ENCODE results near the gene TGFBRAP1. TPM values are rescaled to one million over a fixed set of nuclear protein-coding genes. Genes with fewer than 3 reads are reported as not detected.

Gene TGFBRAP1
- total RNA-seq, 2 donors from 2014 or later: 26.0 to 30.7 TPM

GRCh38 chr2:105294844-105295481, 34.6 kb downstream of the TGFBRAP1 start:
- Histone ChIP-seq H3K27me3 (replicated peaks; ENCODE audit: insufficient read depth) (no peaks in the 10 kb centered on the region), H3K4me1 (ENCODE audit: control insufficient read depth in 1 of 2, low read depth in 2 of 2) (no peaks in the 10 kb centered on the region), H3K36me3 (peaks cover 27% of the 10 kb centered on the region), H3K4me3 (no peak overlapping the region), H3K27ac (no peak overlapping the region), H3K9me3 (no peaks in the 10 kb centered on the region)
- ATAC-seq (ENCODE audit: insufficient number of reproducible peaks, low FRiP score, low read depth): no peak
- TF ChIP-seq, protein P1, sequence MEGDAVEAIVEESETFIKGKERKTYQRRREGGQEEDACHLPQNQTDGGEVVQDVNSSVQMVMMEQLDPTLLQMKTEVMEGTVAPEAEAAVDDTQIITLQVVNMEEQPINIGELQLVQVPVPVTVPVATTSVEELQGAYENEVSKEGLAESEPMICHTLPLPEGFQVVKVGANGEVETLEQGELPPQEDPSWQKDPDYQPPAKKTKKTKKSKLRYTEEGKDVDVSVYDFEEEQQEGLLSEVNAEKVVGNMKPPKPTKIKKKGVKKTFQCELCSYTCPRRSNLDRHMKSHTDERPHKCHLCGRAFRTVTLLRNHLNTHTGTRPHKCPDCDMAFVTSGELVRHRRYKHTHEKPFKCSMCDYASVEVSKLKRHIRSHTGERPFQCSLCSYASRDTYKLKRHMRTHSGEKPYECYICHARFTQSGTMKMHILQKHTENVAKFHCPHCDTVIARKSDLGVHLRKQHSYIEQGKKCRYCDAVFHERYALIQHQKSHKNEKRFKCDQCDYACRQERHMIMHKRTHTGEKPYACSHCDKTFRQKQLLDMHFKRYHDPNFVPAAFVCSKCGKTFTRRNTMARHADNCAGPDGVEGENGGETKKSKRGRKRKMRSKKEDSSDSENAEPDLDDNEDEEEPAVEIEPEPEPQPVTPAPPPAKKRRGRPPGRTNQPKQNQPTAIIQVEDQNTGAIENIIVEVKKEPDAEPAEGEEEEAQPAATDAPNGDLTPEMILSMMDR (IDR thresholded peaks at IDR 0.05): no peak
- DNase-seq (ENCODE audit: low spot score): no peak

GRCh38 chr2:105294046-105294445, 35.5 kb downstream of the TGFBRAP1 start:
- ATAC-seq (ENCODE audit: insufficient number of reproducible peaks, low FRiP score, low read depth) (no peak), DNase-seq (ENCODE audit: low spot score) (no peak)
- H3K27ac ChIP-seq: no peak overlapping the region
- H3K27me3 ChIP-seq (replicated peaks; ENCODE audit: insufficient read depth): no peaks in the 10 kb centered on the region
- no peak overlapping the region for H3K4me3 ChIP-seq
- no peaks in the 10 kb centered on the region for H3K4me1 ChIP-seq (ENCODE audit: control insufficient read depth in 1 of 2, low read depth in 2 of 2)
- TF ChIP-seq, protein P1 (IDR thresholded peaks at IDR 0.05): no peak
- peaks cover 27% of the 10 kb centered on the region for H3K36me3 ChIP-seq
- no peaks in the 10 kb centered on the region for H3K9me3 ChIP-seq

- H3K27ac ChIP-seq: no peak overlapping the region
- ATAC-seq (ENCODE audit: insufficient number of reproducible peaks, low FRiP score, low read depth): no peak
- no peak for DNase-seq (ENCODE audit: low spot score)
- H3K4me3 ChIP-seq: no peak overlapping the region
- H3K9me3 ChIP-seq: no peaks in the 10 kb centered on the region
- H3K27me3 ChIP-seq (replicated peaks; ENCODE audit: insufficient read depth): no peaks in the 10 kb centered on the region
- peaks cover 19% of the 10 kb centered on the region for H3K36me3 ChIP-seq
- no peaks in the 10 kb centered on the region for H3K4me1 ChIP-seq (ENCODE audit: control insufficient read depth in 1 of 2, low read depth in 2 of 2)
- TF ChIP-seq, protein P1 (IDR thresholded peaks at IDR 0.05): no peak
Observed at GRCh38 chr2:105291981-105292380, 37.6 kb downstream of the TGFBRAP1 start.

GRCh38 chr2:105290981-105291660, 38.4 kb downstream of the TGFBRAP1 start:
- TF ChIP-seq, protein P1 (IDR thresholded peaks at IDR 0.05): no peak
- Histone ChIP-seq H3K4me3 (no peak overlapping the region), H3K27me3 (replicated peaks; ENCODE audit: insufficient read depth) (no peaks in the 10 kb centered on the region), H3K9me3 (no peaks in the 10 kb centered on the region), H3K27ac (no peak overlapping the region), H3K4me1 (ENCODE audit: control insufficient read depth in 1 of 2, low read depth in 2 of 2) (no peaks in the 10 kb centered on the region), H3K36me3 (peaks cover 14% of the 10 kb centered on the region)
- no peak for ATAC-seq (ENCODE audit: insufficient number of reproducible peaks, low FRiP score, low read depth)
- DNase-seq (ENCODE audit: low spot score): no peak

GRCh38 chr2:105288133-105288532, 41.4 kb downstream of the TGFBRAP1 start:
- ATAC-seq (ENCODE audit: insufficient number of reproducible peaks, low FRiP score, low read depth): no peak
- H3K27ac ChIP-seq: no peak overlapping the region
- H3K4me1 ChIP-seq (ENCODE audit: control insufficient read depth in 1 of 2, low read depth in 2 of 2): no peaks in the 10 kb centered on the region
- H3K4me3 ChIP-seq: no peak overlapping the region
- DNase-seq (ENCODE audit: low spot score): no peak
- H3K27me3 ChIP-seq (replicated peaks; ENCODE audit: insufficient read depth): no peaks in the 10 kb centered on the region
- TF ChIP-seq, protein P1 (IDR thresholded peaks at IDR 0.05): no peak
- peaks cover 6% of the 10 kb centered on the region for H3K36me3 ChIP-seq
- H3K9me3 ChIP-seq: no peaks in the 10 kb centered on the region
